BJ (cell line): ENCODE data around the gene DYNC1H1. TPM values are rescaled to one million over a fixed set of nuclear protein-coding genes. Genes with fewer than 3 reads are reported as not detected.

Experiments used
- CTCF ChIA-PET: fragments of 350-600 bp; formaldehyde crosslinking; extraction: SDS; loops from one replicate; lab custom pipeline; 2021; ENCODE audit warnings: antibody characterized with exemption, inconsistent platforms; lab: Yijun Ruan, JAX
- POLR2A ChIA-PET: fragments of 300-600 bp; sonication (Branson Sonifier 250); formaldehyde crosslinking; extraction: SDS; loops from one replicate; lab custom pipeline; 2021; ENCODE audit warnings: antibody characterized with exemption; lab: Charles Lee
- DNase-seq: peaks from one replicate; pipeline ENCODE4 v3.0.0-alpha.2; 2011; ENCODE audit warnings: low read depth
- H3K27me3 ChIP-seq: 2 replicates; pipeline ENCODE4 v1.6.0; 2011; ENCODE audit warnings: low read length; ENCODE audit not compliant: control insufficient read depth, insufficient read depth
- H3K36me3 ChIP-seq: 2 replicates; pipeline ENCODE4 v1.5.1; 2011; ENCODE audit warnings: low read length; ENCODE audit not compliant: control insufficient read depth, insufficient read depth
- H3K4me3 ChIP-seq: 2 replicates; pipeline ENCODE4 v1.5.1; 2011; ENCODE audit warnings: low read depth, mild to moderate bottlenecking, control low read depth, low read length
- polyA plus RNA-seq: library from polyadenylated mRNA; depleted of rRNA; stranded (reverse); fragments of >200 nt; gene quantifications from 2 replicates; pipeline ENCODE4 v1.2.3, GENCODE V29; 2011
- TF ChIP-seq, protein P1 (sequence below): IDR thresholded peaks from 2 replicates; pipeline ENCODE4 v1.5.1; 2011; ENCODE audit warnings: low read depth, mild to moderate bottlenecking, control low read depth, inconsistent platforms, low read length, moderate library complexity; ENCODE audit not compliant: insufficient read depth

The DYNC1H1 gene
- polyA plus RNA-seq, 1 experiment, result 139 TPM

DNA sequence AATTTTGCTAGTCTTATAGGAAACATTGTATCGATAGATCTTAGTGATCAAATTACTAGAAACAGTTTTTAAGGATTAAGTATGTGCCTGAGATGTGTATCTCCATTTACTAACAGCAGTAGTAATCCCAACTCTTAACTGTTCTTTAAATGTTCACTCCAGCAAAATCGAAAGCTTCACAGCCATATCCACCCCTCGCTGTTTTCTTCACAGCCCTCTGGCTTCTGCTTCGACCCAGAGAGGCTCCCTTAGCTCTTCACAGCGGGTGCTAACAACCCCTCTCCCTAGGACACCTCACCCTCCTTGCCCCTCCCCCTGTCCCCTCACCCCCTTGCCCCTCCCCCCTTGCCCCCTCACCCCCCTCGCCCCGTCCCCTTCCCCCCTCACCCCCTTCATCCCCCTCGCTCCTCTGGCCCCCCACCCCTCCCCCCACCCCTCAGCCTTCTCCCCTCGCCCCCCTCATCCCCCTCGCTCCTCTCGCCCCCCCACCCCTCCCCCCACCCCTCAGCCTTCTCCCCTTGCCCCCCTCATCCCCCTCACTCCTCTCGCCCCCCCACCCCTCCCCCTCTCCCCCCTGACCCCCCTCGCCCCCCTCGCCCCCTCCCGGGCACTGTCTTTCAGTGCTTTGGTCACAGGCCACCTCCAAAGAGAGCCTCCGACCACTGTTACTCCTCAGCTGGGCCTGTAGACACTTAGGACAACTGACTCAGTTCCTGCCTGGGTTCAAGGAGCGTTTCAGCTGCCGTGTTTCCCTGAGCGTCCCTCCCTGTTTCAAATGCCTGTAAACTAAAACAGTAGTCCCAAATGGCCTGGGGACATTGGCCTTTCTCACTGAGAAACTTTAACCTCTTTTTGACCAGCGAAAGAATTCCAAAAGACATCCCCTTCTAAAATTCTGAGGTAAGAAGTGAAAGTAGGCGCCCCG, 46.0 kb upstream of the DYNC1H1 start:
- ChIA-PET CTCF (no interaction called here), POLR2A (no interaction called here)
- Histone ChIP-seq H3K4me3 (no peak overlapping the region), H3K27me3 (no peaks in the 10 kb centered on the region), H3K36me3 (peaks cover 6% of the 10 kb centered on the region)
- no peak for DNase-seq
- TF ChIP-seq, protein P1, sequence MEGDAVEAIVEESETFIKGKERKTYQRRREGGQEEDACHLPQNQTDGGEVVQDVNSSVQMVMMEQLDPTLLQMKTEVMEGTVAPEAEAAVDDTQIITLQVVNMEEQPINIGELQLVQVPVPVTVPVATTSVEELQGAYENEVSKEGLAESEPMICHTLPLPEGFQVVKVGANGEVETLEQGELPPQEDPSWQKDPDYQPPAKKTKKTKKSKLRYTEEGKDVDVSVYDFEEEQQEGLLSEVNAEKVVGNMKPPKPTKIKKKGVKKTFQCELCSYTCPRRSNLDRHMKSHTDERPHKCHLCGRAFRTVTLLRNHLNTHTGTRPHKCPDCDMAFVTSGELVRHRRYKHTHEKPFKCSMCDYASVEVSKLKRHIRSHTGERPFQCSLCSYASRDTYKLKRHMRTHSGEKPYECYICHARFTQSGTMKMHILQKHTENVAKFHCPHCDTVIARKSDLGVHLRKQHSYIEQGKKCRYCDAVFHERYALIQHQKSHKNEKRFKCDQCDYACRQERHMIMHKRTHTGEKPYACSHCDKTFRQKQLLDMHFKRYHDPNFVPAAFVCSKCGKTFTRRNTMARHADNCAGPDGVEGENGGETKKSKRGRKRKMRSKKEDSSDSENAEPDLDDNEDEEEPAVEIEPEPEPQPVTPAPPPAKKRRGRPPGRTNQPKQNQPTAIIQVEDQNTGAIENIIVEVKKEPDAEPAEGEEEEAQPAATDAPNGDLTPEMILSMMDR, result no peak

DNA sequence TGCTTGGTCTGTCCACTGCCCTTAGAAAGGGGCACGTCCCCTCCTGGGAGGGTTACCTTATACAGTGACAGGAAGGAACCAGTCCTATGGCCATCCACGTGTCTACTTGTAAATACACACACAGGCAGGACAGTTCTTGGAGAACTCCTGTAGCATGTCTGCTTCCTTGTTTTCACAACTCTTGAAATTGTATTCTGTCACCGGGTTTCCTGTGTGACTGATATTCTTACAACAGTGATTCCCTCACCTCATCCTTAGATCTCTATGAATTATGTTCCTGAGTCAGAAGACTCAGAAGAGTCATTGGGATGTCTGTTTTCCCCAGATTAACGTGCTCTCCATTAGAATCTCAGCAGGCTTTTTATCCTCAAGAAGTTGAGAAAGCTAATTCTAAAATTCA, 44.1 kb upstream of the DYNC1H1 start:
- POLR2A ChIA-PET, result no interaction called here
- no peaks in the 10 kb centered on the region for H3K27me3 ChIP-seq
- TF ChIP-seq, protein P1, result no peak
- H3K36me3 ChIP-seq, result peaks cover 4% of the 10 kb centered on the region
- CTCF ChIA-PET, result interaction anchor here (1.0 kb wide), 1 partner anchor 150 kb away, joined by 3 read pairs; no protein-coding TSS in a partner anchor
- no peak overlapping the region for H3K4me3 ChIP-seq
- no peak for DNase-seq

DNA sequence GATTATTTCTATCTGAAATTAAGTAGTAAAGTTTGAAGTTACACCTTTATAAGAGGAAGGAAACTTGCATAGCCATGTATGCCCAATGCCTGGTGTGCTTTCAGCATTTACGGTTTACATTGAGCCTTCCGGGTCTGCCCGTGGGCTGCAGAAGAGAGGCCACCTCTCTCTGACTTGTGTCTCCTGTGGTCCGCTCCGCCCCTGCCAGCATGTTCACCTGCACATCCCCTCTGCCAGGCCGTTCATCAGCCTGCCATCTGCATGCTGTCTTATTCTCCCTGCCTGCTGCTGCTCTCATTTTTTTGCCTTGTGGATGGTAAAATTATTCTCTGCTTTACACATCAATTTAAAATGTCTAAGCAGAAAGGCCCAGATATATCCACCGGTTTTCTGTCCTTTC, 41.5 kb upstream of the DYNC1H1 start:
- ChIA-PET POLR2A (no interaction called here), CTCF (no interaction called here)
- peaks cover 3% of the 10 kb centered on the region for H3K36me3 ChIP-seq

DNA sequence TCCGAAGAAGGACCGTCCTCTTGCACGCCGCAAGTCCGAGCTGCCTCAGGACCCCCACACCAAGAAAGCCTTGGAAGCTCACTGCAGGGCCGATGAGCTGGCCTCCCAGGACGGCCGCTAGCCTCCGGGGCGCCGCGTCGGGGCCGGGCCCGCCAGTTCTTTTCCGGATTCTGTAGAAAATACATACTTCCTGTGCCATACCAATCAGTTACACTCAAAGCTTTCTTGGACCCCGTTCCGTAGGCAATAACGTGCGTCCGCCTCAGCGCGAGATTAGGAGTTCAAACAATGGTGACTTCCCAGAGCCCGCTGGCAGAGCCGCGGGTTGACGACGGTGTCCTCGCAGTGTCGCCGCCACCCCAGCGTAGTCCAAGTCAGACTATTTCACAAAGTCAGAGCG, 39.2 kb upstream of the DYNC1H1 start:
- no peak overlapping the region for H3K4me3 ChIP-seq
- CTCF ChIA-PET, result no interaction called here
- no peak for DNase-seq
- POLR2A ChIA-PET, result no interaction called here
- H3K36me3 ChIP-seq, result peaks cover 2% of the 10 kb centered on the region
- no peaks in the 10 kb centered on the region for H3K27me3 ChIP-seq
- TF ChIP-seq, protein P1, result no peak

More for the DNA sequence above, 41.5 kb upstream of the DYNC1H1 start:
- no peaks in the 10 kb centered on the region for H3K27me3 ChIP-seq
- no peak for DNase-seq
- TF ChIP-seq, protein P1, result no peak
- H3K4me3 ChIP-seq, result no peak overlapping the region

DNA sequence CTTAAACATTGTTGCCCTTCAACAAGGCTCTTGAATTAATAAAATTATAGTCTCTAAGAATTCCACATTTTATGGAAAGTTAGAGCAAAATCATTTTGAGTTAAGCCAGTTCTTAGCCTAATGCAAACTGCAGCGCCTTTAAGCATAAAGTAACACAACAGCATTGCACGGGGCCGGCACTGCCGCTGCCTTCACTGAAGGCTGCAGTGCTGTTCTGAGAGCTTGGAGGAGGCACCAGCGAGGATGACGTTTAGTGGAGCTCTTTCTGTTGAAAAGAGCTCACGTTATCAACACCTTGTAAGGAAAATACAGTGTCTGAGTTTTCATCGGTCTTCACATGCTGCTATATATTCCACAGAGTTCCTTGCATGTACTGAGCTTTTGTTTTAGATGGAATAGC, 38.3 kb upstream of the DYNC1H1 start:
- Histone ChIP-seq H3K27me3 (no peaks in the 10 kb centered on the region), H3K4me3 (no peak overlapping the region), H3K36me3 (peaks cover 2% of the 10 kb centered on the region)
- TF ChIP-seq, protein P1, result no peak
- no peak for DNase-seq
- ChIA-PET CTCF (interaction anchor here (0.9 to 1.4 kb wide), 2 partner anchors 16 to 155 kb away, joined by 4 read pairs; no protein-coding TSS in a partner anchor), POLR2A (no interaction called here)
